ENCODE data around the gene MXD1. TPM values are rescaled to one million over a fixed set of nuclear protein-coding genes. Genes with fewer than 3 reads are reported as not detected.

Gene MXD1
- total RNA-seq, 2 donors from 2014 or later, result 0.73 to 5.5 TPM

DNA sequence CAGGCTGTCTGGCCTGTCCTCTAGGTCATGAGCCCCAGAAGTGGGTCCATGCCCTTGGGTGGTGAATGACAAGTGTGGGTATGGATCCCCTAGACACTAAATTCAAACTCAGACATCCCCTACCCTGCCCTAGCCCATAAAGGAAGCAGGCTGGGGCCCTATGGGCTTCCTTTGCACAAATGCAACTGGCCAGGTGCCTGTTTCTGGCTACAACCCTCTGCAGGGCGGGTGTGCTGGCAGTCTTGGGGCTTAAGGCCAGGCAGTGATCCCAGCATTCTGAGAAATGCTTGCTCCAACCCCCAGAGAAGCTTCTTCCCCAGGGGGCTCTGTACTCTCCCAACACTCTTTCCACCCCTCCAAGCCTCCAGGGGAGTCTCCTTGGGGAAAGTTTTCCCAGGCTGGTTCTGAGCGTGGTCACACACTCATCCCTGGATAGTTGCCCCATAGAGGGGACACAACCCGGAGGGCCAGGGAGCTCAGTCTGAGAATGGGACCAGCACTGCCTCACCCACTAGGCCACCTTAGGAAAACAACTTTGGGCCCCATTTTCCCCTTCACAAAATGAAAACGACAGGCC lies 63.1 kb downstream of the MXD1 start:
- H3K4me1 ChIP-seq (ENCODE audit: control insufficient read depth, insufficient read depth, low read length), result no peaks in the 10 kb centered on the region
- no peak overlapping the region for H3K27ac ChIP-seq (ENCODE audit: low read depth, low read length)
- 82 to 91% methylated on average over 2 to 4 of the region's 4 CpGs for WGBS, 2 experiments (ENCODE audit: insufficient coverage in 1 of 2, insufficient read length in 1 of 2)
- Mint-ChIP-seq H3K27ac (no peak overlapping the region), H3K27me3 (ENCODE audit: insufficient read depth) (peaks cover 4% of the 10 kb centered on the region), H3K9me3 (no peaks in the 10 kb centered on the region), H3K4me1 (peaks cover 19% of the 10 kb centered on the region), H3K4me3 (no peak overlapping the region), H3K36me3 (ENCODE audit: low read depth) (no peaks in the 10 kb centered on the region)
- no peak overlapping the region for H3K9ac ChIP-seq (ENCODE audit: extremely low read depth, low read length, poor library complexity, severe bottlenecking)
- no peaks in the 10 kb centered on the region for H3K9me3 ChIP-seq (ENCODE audit: control insufficient read depth, low read length)
- H3K4me3 ChIP-seq (ENCODE audit: low read length), result no peak overlapping the region
- TF ChIP-seq, protein P1, sequence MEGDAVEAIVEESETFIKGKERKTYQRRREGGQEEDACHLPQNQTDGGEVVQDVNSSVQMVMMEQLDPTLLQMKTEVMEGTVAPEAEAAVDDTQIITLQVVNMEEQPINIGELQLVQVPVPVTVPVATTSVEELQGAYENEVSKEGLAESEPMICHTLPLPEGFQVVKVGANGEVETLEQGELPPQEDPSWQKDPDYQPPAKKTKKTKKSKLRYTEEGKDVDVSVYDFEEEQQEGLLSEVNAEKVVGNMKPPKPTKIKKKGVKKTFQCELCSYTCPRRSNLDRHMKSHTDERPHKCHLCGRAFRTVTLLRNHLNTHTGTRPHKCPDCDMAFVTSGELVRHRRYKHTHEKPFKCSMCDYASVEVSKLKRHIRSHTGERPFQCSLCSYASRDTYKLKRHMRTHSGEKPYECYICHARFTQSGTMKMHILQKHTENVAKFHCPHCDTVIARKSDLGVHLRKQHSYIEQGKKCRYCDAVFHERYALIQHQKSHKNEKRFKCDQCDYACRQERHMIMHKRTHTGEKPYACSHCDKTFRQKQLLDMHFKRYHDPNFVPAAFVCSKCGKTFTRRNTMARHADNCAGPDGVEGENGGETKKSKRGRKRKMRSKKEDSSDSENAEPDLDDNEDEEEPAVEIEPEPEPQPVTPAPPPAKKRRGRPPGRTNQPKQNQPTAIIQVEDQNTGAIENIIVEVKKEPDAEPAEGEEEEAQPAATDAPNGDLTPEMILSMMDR (conservative IDR thresholded peaks at IDR 0.05), result no peak
- H3K36me3 ChIP-seq (ENCODE audit: control insufficient read depth, insufficient read depth, low read length), result no peaks in the 10 kb centered on the region
- DNase-seq, result no peak
- H3K27me3 ChIP-seq (ENCODE audit: control insufficient read depth, insufficient read depth, low read length, poor library complexity, severe bottlenecking), result no peaks in the 10 kb centered on the region

DNA sequence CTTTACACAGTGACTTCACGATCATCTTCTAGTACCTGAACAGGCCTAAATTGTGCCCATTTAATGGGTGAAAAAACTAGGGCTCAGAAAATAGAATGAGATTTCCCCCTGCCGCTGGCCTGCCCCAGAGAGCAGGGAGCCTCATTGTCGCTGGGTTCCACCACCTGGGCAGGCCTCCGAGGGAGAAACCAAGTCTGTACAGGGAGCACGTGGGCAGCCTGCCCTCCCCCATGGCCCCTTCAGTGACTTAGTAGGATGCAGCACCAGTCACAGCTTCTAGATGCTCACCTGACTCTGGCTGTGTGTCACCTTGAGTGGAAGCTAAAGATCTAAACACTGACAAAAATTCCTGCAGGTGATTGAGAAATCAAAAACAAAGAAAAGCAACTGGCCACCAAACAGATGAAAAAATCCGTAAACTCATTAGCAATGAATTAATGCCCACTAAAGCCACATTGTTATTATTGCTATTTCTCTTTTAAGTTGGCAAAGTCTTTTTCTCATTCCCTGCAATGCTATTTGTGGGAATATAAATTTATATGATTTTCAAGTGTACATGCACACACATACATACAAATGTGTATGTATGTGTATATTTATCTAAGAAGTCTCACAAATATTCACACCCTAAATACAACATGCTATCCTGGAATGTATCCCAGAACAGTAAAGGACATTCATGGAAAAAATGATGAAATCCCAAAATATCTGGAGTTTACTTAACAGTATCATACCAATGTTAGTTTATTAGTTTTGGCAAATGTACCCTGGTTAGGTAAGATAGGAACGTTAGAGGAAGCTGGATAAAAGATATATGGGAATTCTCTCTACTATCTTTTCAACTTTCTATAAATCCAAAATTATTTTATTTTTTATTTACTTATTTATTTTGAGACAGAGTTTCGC lies 65.2 kb downstream of the MXD1 start:
- H3K9me3 ChIP-seq (ENCODE audit: control insufficient read depth, low read length), result no peaks in the 10 kb centered on the region
- Mint-ChIP-seq H3K4me1 (peaks cover 19% of the 10 kb centered on the region), H3K27me3 (ENCODE audit: insufficient read depth) (no peaks in the 10 kb centered on the region), H3K9me3 (no peaks in the 10 kb centered on the region), H3K36me3 (ENCODE audit: low read depth) (no peaks in the 10 kb centered on the region), H3K4me3 (no peak overlapping the region), H3K27ac (no peak overlapping the region)
- H3K27ac ChIP-seq (ENCODE audit: low read depth, low read length), result no peak overlapping the region
- no peaks in the 10 kb centered on the region for H3K4me1 ChIP-seq (ENCODE audit: control insufficient read depth, insufficient read depth, low read length)
- TF ChIP-seq, protein P1 (conservative IDR thresholded peaks at IDR 0.05), result no peak
- DNase-seq, result no peak
- WGBS, 2 experiments (ENCODE audit: insufficient coverage in 1 of 2, insufficient read length in 1 of 2), result 89 to 95% methylated on average over 5 to 7 of the region's 8 CpGs
- H3K4me3 ChIP-seq (ENCODE audit: low read length), result no peak overlapping the region
- no peaks in the 10 kb centered on the region for H3K27me3 ChIP-seq (ENCODE audit: control insufficient read depth, insufficient read depth, low read length, poor library complexity, severe bottlenecking)
- H3K9ac ChIP-seq (ENCODE audit: extremely low read depth, low read length, poor library complexity, severe bottlenecking), result no peak overlapping the region
- no peaks in the 10 kb centered on the region for H3K36me3 ChIP-seq (ENCODE audit: control insufficient read depth, insufficient read depth, low read length)

- Histone ChIP-seq H3K27ac (ENCODE audit: low read depth, low read length) (no peak overlapping the region), H3K36me3 (ENCODE audit: control insufficient read depth, insufficient read depth, low read length) (no peaks in the 10 kb centered on the region), H3K4me3 (ENCODE audit: low read length) (no peak overlapping the region), H3K9me3 (ENCODE audit: control insufficient read depth, low read length) (no peaks in the 10 kb centered on the region), H3K27me3 (ENCODE audit: control insufficient read depth, insufficient read depth, low read length, poor library complexity, severe bottlenecking) (no peaks in the 10 kb centered on the region), H3K4me1 (ENCODE audit: control insufficient read depth, insufficient read depth, low read length) (no peaks in the 10 kb centered on the region), H3K9ac (ENCODE audit: extremely low read depth, low read length, poor library complexity, severe bottlenecking) (no peak overlapping the region)
- H3K27ac Mint-ChIP-seq, result no peak overlapping the region
- TF ChIP-seq, protein P1 (conservative IDR thresholded peaks at IDR 0.05), result no peak
- WGBS, 2 experiments (ENCODE audit: insufficient coverage in 1 of 2, insufficient read length in 1 of 2), result 98 to 100% methylated on average over 1 to 3 of the region's 3 CpGs
- peaks cover 4% of the 10 kb centered on the region for H3K4me1 Mint-ChIP-seq
- H3K36me3 Mint-ChIP-seq (ENCODE audit: low read depth), result no peaks in the 10 kb centered on the region
- no peaks in the 10 kb centered on the region for H3K9me3 Mint-ChIP-seq
- DNase-seq, result no peak
- H3K4me3 Mint-ChIP-seq, result no peak overlapping the region
- H3K27me3 Mint-ChIP-seq (ENCODE audit: insufficient read depth), result no peaks in the 10 kb centered on the region
Measured at GRCh38 chr2:69983392-69983966, 68.6 kb downstream of the MXD1 start.
